Heart left ventricle (tissue), 16 donors: ENCODE measurements around the gene NOS1AP. TPM values are rescaled to one million over a fixed set of nuclear protein-coding genes. Genes with fewer than 3 reads are reported as not detected.

ENCODE experiments used
- ATAC-seq, 4 donors: fragments of 200-7000 bp; cut with Tn5 transposase; one replicate each; pipeline ENCODE4 v1.9.1; 2020 to 2022; ENCODE audit warnings: moderate library complexity in 4 of 4, mild to moderate bottlenecking in 3 of 4, moderate number of reproducible peaks in 1 of 4
- DNase-seq, 5 donors: peaks; one replicate each; pipeline ENCODE4 v3.0.0-alpha.2; 2020
- H3K27ac ChIP-seq, 12 donors: fragments of 200-600 bp; sonication (generic) in 4 of 12; one replicate each; pipeline versions ENCODE4 v1.5.0 to v1.8.0; 2016 to 2022; ENCODE audit warnings: mild to moderate bottlenecking in 2 of 12
- H3K27me3 ChIP-seq, 9 donors: fragments of 200-600 bp; sonication (generic) in 2 of 9; one replicate each; pipeline versions ENCODE4 v1.5.1 to v1.8.0; 2016 to 2022; ENCODE audit warnings: mild to moderate bottlenecking in 3 of 9
- H3K36me3 ChIP-seq, 9 donors: fragments of 200-600 bp; sonication (generic) in 2 of 9; one replicate each; pipeline versions ENCODE4 v1.5.0 to v1.8.0; 2018 to 2022; ENCODE audit warnings: mild to moderate bottlenecking in 2 of 9
- H3K4me1 ChIP-seq, 12 donors: fragments of 200-600 bp; sonication (generic) in 4 of 12; one replicate each; pipeline versions ENCODE4 v1.5.0 to v1.8.0; 2016 to 2022; ENCODE audit warnings: mild to moderate bottlenecking in 3 of 12
- H3K4me3 ChIP-seq, 12 donors: fragments of 200-600 bp; sonication (generic) in 4 of 12; one replicate each; pipeline versions ENCODE4 v1.5.0 to v1.8.0; 2017 to 2022; ENCODE audit warnings: mild to moderate bottlenecking in 9 of 12, moderate library complexity in 4 of 12
- H3K9me3 ChIP-seq, 12 donors: fragments of 200-600 bp; sonication (generic) in 4 of 12; one replicate each; pipeline versions ENCODE4 v1.5.0 to v1.8.0; 2016 to 2022; ENCODE audit warnings: mild to moderate bottlenecking in 1 of 12
- POLR2A ChIP-seq, 2 donors: fragments of 450-650 bp; IDR thresholded peaks; one replicate each; pipeline ENCODE4 v1.6.1; 2017; ENCODE audit warnings: antibody characterized with exemption in 2 of 2, mild to moderate bottlenecking in 2 of 2, moderate library complexity in 2 of 2
- WGBS, 4 donors: extraction: QIAGEN DNeasy Blood & Tissue Kit in 2 of 4; methylation state at CpG; one replicate each; pipeline versions ENCODE4 v1.1.5 to v1.1.7; 2013 to 2018; 5-methylcytosine and 5-hydroxymethylcytosine counted together
- intact Hi-C, 10 donors: fragments of 100-400 bp; cut with DNase I; formaldehyde crosslinking; loops; one replicate each; pipeline versions ENCODE4 v1.11.1 to v1.14.2; 2022
- polyA plus RNA-seq, 2 donors: library from polyadenylated mRNA; stranded (reverse); fragments of 200-250 nt; gene quantifications; one replicate each; pipeline ENCODE4 v1.2.3, GENCODE V29; 2013
- total RNA-seq, 9 donors: library from RNA; depleted of rRNA in 2 of 9; stranded (reverse); fragments of >200 nt in 2 of 9; fragmentation: NEBNext Ultra II Directional in 3 of 9; extraction: Animal tissue kit (Norgen Biotek cat#: 25700) in 3 of 9; gene quantifications; one replicate each; pipeline versions ENCODE4 v1.1.0 to v1.2.4, GENCODE V29; 2016 to 2023
- TF ChIP-seq, protein P1 (sequence below), 12 donors: fragments of 200-600 bp; sonication (generic) in 4 of 12; IDR thresholded peaks; one replicate each; pipeline versions ENCODE4 v1.5.0 to v1.8.0; 2018 to 2022; ENCODE audit warnings: antibody characterized with exemption in 12 of 12, mild to moderate bottlenecking in 5 of 12
- donor health status: ischemic (EF 13 %, LVEDD 7.1; RV severe dilation, severe dysfunction).
- donor health status: healthy with polysubstance abuse.
- donor health status: DM: no; HTN: yes; CAD: no.
- donor health status: DM: no; HTN: no; CAD: no.
- donor health status: ischemic (EF 25% LVEDD 6.9; RV normal size, moderate dysfunction).
- donor health status: ischemic (EF 25% LVEDD 5.7; RV mildly dilated, moderate dysfunction).
- donor health status: healthy.
- donor health status: DM: yes; HTN: yes; CAD: no.
- donor health status: ischemic (EF 35%, LVEDD 5.7; RV mildly dilated, moderate dysfunction).
- donor health status: nonischemic (EF 11% LVEDD 7.7; RV severe dilation, severe dysfunction).
- donor health status: DM: yes; HTN: yes; CAD: no.
- donor health status: PGD.
- donor health status: ischemic (EF 29% LVEDD 5.4; RV normal size, mild dysfunction).
- donor health status: nonischemic (EF 23%, LVEDD 6.1; RV moderate dilation, normal function).

The NOS1AP gene
- total and polyA plus RNA-seq, 11 donors = 1.1 to 6.4 (median 4.3) TPM

- Histone ChIP-seq H3K36me3 (no peaks in the 10 kb centered on the region), H3K27ac (no peak overlapping the region), H3K4me3 (no peak overlapping the region), H3K27me3 (no peaks in the 10 kb centered on the region), H3K9me3 (no peaks in the 10 kb centered on the region), H3K4me1 (no peaks in the 10 kb centered on the region)
- WGBS, 4 donors = 92 to 96% (median 93%) methylated on average over 6 of the region's 6 CpGs
- intact Hi-C loops = loop anchor here in 1 of 10 donors (10.0 kb wide), 1 partner anchor 115 kb away; the partner anchor contains the start of gene C1orf226
- no peak for TF ChIP-seq POLR2A (IDR thresholded peaks at IDR 0.05)
- TF ChIP-seq, protein P1, sequence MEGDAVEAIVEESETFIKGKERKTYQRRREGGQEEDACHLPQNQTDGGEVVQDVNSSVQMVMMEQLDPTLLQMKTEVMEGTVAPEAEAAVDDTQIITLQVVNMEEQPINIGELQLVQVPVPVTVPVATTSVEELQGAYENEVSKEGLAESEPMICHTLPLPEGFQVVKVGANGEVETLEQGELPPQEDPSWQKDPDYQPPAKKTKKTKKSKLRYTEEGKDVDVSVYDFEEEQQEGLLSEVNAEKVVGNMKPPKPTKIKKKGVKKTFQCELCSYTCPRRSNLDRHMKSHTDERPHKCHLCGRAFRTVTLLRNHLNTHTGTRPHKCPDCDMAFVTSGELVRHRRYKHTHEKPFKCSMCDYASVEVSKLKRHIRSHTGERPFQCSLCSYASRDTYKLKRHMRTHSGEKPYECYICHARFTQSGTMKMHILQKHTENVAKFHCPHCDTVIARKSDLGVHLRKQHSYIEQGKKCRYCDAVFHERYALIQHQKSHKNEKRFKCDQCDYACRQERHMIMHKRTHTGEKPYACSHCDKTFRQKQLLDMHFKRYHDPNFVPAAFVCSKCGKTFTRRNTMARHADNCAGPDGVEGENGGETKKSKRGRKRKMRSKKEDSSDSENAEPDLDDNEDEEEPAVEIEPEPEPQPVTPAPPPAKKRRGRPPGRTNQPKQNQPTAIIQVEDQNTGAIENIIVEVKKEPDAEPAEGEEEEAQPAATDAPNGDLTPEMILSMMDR (IDR thresholded peaks at IDR 0.05) = no peak
- DNase-seq = no peak
- ATAC-seq = no peak
Measured at GRCh38 chr1:162270016-162270770, 200.7 kb downstream of the NOS1AP start.

- no peak overlapping the region for H3K27ac ChIP-seq
- 68 to 73% (median 70%) methylated on average over 3 of the region's 3 CpGs for WGBS, 4 donors
- no peaks in the 10 kb centered on the region for H3K9me3 ChIP-seq
- H3K36me3 ChIP-seq = no peaks in the 10 kb centered on the region
- no peaks in the 10 kb centered on the region for H3K27me3 ChIP-seq
- no peak for DNase-seq
- no peak overlapping the region for H3K4me3 ChIP-seq
- no peak for ATAC-seq
- intact Hi-C loops = loop anchor here in 1 of 10 donors (10.0 kb wide), 1 partner anchor 113 kb away; the partner anchor contains the start of gene C1orf226
- TF ChIP-seq, protein P1 (IDR thresholded peaks at IDR 0.05) = no peak
- TF ChIP-seq POLR2A (IDR thresholded peaks at IDR 0.05) = no peak
- H3K4me1 ChIP-seq = no peaks in the 10 kb centered on the region
Measured at GRCh38 chr1:162271972-162272371, 202.5 kb downstream of the NOS1AP start.

- no peaks in the 10 kb centered on the region for H3K27me3 ChIP-seq
- H3K9me3 ChIP-seq = no peaks in the 10 kb centered on the region
- intact Hi-C loops = loop anchor here in 1 of 10 donors (10.0 kb wide), 1 partner anchor 112 kb away; the partner anchor contains the start of gene C1orf226
- TF ChIP-seq, protein P1 (IDR thresholded peaks at IDR 0.05) = no peak
- TF ChIP-seq POLR2A (IDR thresholded peaks at IDR 0.05) = no peak
- H3K4me3 ChIP-seq = no peak overlapping the region
- no peak overlapping the region for H3K27ac ChIP-seq
- DNase-seq = no peak
- H3K4me1 ChIP-seq = no peaks in the 10 kb centered on the region
- 82 to 91% (median 87%) methylated on average over 5 of the region's 5 CpGs for WGBS, 4 donors
- no peak for ATAC-seq
- H3K36me3 ChIP-seq = no peaks in the 10 kb centered on the region
Measured at GRCh38 chr1:162272419-162272818, 202.9 kb downstream of the NOS1AP start.

DNA sequence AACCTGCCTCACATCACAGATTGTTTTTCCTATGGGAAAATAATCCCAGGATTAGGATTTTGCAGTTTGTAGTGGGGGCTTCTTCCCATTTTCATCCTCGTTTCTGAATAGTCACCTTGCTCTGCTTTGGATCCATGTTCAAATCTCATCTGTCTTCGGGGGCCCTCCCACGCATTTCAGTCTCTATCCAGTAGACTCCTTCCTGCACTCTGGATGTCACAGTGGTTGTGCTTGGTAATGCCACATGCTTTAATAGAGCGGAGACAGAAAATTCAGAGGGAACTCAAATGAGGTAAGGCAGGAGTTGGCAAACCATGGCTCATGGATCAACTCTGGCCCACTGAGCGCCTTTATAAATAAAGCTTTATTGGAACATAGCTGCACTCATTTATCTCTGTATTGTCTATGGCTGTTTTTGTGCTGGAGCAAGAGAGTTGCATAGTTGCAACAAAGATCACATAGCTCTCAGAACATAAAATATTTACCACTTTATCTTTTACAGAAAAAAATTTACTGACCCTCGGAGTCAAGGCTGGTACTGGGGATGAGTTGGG is 206.2 kb downstream of the NOS1AP start:
- ATAC-seq = no peak
- WGBS, 4 donors = 86 to 94% (median 91%) methylated on average over 6 of the region's 6 CpGs
- Histone ChIP-seq H3K36me3 (no peaks in the 10 kb centered on the region), H3K27ac (no peak overlapping the region), H3K9me3 (no peaks in the 10 kb centered on the region), H3K4me3 (no peak overlapping the region), H3K4me1 (peaks cover 0 to 9% (median 0%) of the 10 kb centered on the region in 12 donors), H3K27me3 (peaks cover 0 to 3% (median 0%) of the 10 kb centered on the region in 9 donors)
- no peak for DNase-seq
- TF ChIP-seq, protein P1 (IDR thresholded peaks at IDR 0.05) = no peak
- TF ChIP-seq POLR2A (IDR thresholded peaks at IDR 0.05) = no peak
- intact Hi-C loops = loop anchor here in 9 of 10 donors (2.0 to 10.0 kb wide), 7 partner anchors 109 to 223 kb away; partner anchors contain the start of gene C1orf226 (in 1 of the 9)
